Measurements from ENCODE around the gene LRIG2. TPM values are rescaled to one million over a fixed set of nuclear protein-coding genes. Genes with fewer than 3 reads are reported as not detected.

The LRIG2 gene
- total and polyA plus RNA-seq, 2 of the 13 experiments (the other 11 are each of a cell fraction or from before 2014, with no cell fraction given): 8.1 to 12.2 TPM

GRCh38 chr1:113073479-113073950, 517 bp downstream of the LRIG2 start (continued):
- TF ChIP-seq POGK (CRISPR knock-in tag; conservative IDR thresholded peaks at IDR 0.05): no peak
- TF ChIP-seq ZNF205 (CRISPR knock-in tag; IDR thresholded peaks at IDR 0.05): no peak
- no peak; the same call in 1 of the 2 replicates for TF ChIP-seq ZNF710 (CRISPR knock-in tag; IDR thresholded peaks at IDR 0.05; ENCODE audit: borderline replicate concordance)
- no peak for TF ChIP-seq ZNF414 (CRISPR knock-in tag; IDR thresholded peaks at IDR 0.05)
- no peak for TF ChIP-seq ZNF569 (CRISPR knock-in tag; IDR thresholded peaks at IDR 0.05; ENCODE audit: borderline replicate concordance)
- no peak for TF ChIP-seq ZC3H13 (CRISPR knock-in tag; IDR thresholded peaks at IDR 0.05)
- no peak for TF ChIP-seq TEF (CRISPR knock-in tag; IDR thresholded peaks at IDR 0.05)
- TF ChIP-seq ZNF10 (CRISPR knock-in tag; IDR thresholded peaks at IDR 0.05; ENCODE audit: borderline replicate concordance, low read depth): no peak
- TF ChIP-seq MXD1 (CRISPR knock-in tag; IDR thresholded peaks at IDR 0.05): 0 out of 2 replicates have a peak, but pooled peaks have one; percentile 34
- no peak for TF ChIP-seq GATAD2A (CRISPR knock-in tag; IDR thresholded peaks at IDR 0.05)
- TF ChIP-seq GLMP (CRISPR knock-in tag; IDR thresholded peaks at IDR 0.05; ENCODE audit: borderline replicate concordance): no peak
- TF ChIP-seq SRSF9 (IDR thresholded peaks at IDR 0.05; ENCODE audit: borderline replicate concordance, insufficient read depth, low read depth, low read length, poor library complexity, severe bottlenecking): no peak
- TF ChIP-seq ZBTB46 (CRISPR knock-in tag; IDR thresholded peaks at IDR 0.05; ENCODE audit: borderline replicate concordance): no peak
- TF ChIP-seq TOPORS (CRISPR knock-in tag; IDR thresholded peaks at IDR 0.05): no peak
- TF ChIP-seq ZNF430 (CRISPR knock-in tag; IDR thresholded peaks at IDR 0.05): 0 out of 2 replicates have a peak, but pooled peaks have one; percentile 85
- no peak for TF ChIP-seq FOXJ3 (CRISPR knock-in tag; IDR thresholded peaks at IDR 0.05; ENCODE audit: borderline replicate concordance)
- TF ChIP-seq ZBTB26 (CRISPR knock-in tag; IDR thresholded peaks at IDR 0.05; ENCODE audit: borderline replicate concordance): no peak
- TF ChIP-seq SRSF4 (IDR thresholded peaks at IDR 0.05; ENCODE audit: low read depth, low read length, poor library complexity, severe bottlenecking): no peak

Data from HepG2 (cell line).